CD4-positive, alpha-beta T cell treated with Interleukin-17A for 4 hours (primary cell): ENCODE data around the gene USH1G.

Source experiments
- DNase-seq: peaks from one replicate; pipeline ENCODE4 v3.0.0-alpha.2; 2020; ENCODE audit warnings: mixed read lengths

Gene USH1G

GRCh38 chr17:74900208-74900607, 22.8 kb downstream of the USH1G start:
- DNase-seq: no peak

- DNase-seq: no peak
Observed at GRCh38 chr17:74898376-74898946, 24.6 kb downstream of the USH1G start.

GRCh38 chr17:74893936-74894671, 29.0 kb downstream of the USH1G start:
- DNase-seq: no peak

- DNase-seq: peak; percentile 26
Observed at GRCh38 chr17:74892974-74893911, 29.8 kb downstream of the USH1G start, which contains the start of gene FADS6. FADS6 (minus strand) TSS chr17:74893633; CDS start chr17:74893595, 38 bp downstream.

GRCh38 chr17:74892013-74892841, 30.8 kb downstream of the USH1G start:
- no peak for DNase-seq

- DNase-seq: no peak
Observed at GRCh38 chr17:74890554-74890953, 32.5 kb downstream of the USH1G start.

GRCh38 chr17:74888469-74888868, 34.6 kb downstream of the USH1G start:
- no peak for DNase-seq

- no peak for DNase-seq
Observed at GRCh38 chr17:74883241-74883745, 39.8 kb downstream of the USH1G start.

GRCh38 chr17:74882517-74883240, 40.4 kb downstream of the USH1G start:
- DNase-seq: no peak

- no peak for DNase-seq
Observed at GRCh38 chr17:74881073-74881472, 42.0 kb downstream of the USH1G start.

- DNase-seq: no peak
Observed at GRCh38 chr17:74879308-74879707, 43.7 kb downstream of the USH1G start.

GRCh38 chr17:74878658-74879057, 44.4 kb downstream of the USH1G start:
- DNase-seq: no peak

- DNase-seq: no peak
Observed at GRCh38 chr17:74877592-74878548, 45.2 kb downstream of the USH1G start.

- DNase-seq: no peak
Observed at GRCh38 chr17:74875977-74876593, 47.0 kb downstream of the USH1G start.

GRCh38 chr17:74875155-74875976, 47.7 kb downstream of the USH1G start:
- DNase-seq: no peak

- no peak for DNase-seq
Observed at GRCh38 chr17:74874615-74875037, 48.4 kb downstream of the USH1G start.

GRCh38 chr17:74873874-74874614, 49.0 kb downstream of the USH1G start:
- DNase-seq: no peak
